Endothelial cell of umbilical vein (primary cell): ENCODE measurements around the gene BCL11B. TPM values are rescaled to one million over a fixed set of nuclear protein-coding genes. Genes with fewer than 3 reads are reported as not detected.

Experiments
- BruUV-seq: library from RNA; stranded (reverse); fragments of 400-500 nt; replicated peaks from 2 replicates; lab custom pipeline; 2021; lab: Mats Ljungman, UMichigan
- CTCF ChIA-PET: fragments of 300-600, 350-600 bp; sonication (Branson Sonifier 250); formaldehyde crosslinking; loops from one replicate; lab custom pipeline; 2021; ENCODE audit warnings: antibody characterized with exemption, inconsistent platforms; lab: Charles Lee
- POLR2A ChIA-PET: fragments of 300-600, 350-600 bp; sonication (Branson Sonifier 250); formaldehyde crosslinking; loops from one replicate; lab custom pipeline; 2021; ENCODE audit warnings: antibody characterized with exemption, inconsistent platforms; lab: Charles Lee
- DNase-seq: peaks from one replicate; pipeline ENCODE4 v3.0.0-alpha.2; 2011; ENCODE audit warnings: low read depth, low spot score
- FAIRE-seq: peaks from 2 replicates; lab custom pipeline; 2011; peaks lifted over from hg19 to GRCh38; lab: Jason Lieb, UNC
- H2AFZ ChIP-seq: 2 replicates; pipeline ENCODE4 v1.6.0; 2012; ENCODE audit warnings: low read depth, low read length, control low read depth, inconsistent platforms
- H3K27ac ChIP-seq: 2 replicates; pipeline ENCODE4 v1.5.1; 2011; ENCODE audit warnings: low read depth, mild to moderate bottlenecking, control low read depth, low read length, moderate library complexity; ENCODE audit not compliant: insufficient read depth
- H3K27me3 ChIP-seq, 2 experiments: 2 replicates each; pipeline versions ENCODE4 v1.6.0 to v1.6.1; 2011; ENCODE audit warnings: low read length in 2 of 2, mixed read lengths in 1 of 2; ENCODE audit not compliant: control insufficient read depth in 2 of 2, insufficient read depth in 2 of 2
- H3K36me3 ChIP-seq, 2 experiments: 2 replicates in 1 of 2; 3 replicates in 1 of 2; pipeline ENCODE4 v1.5.1; 2011; ENCODE audit warnings: low read length in 2 of 2, mild to moderate bottlenecking in 1 of 2, moderate library complexity in 1 of 2; ENCODE audit not compliant: control insufficient read depth in 2 of 2, insufficient read depth in 2 of 2; ENCODE audit errors: extremely low read depth in 1 of 2
- H3K4me1 ChIP-seq: 3 replicates; pipeline ENCODE4 v1.5.1; 2011; ENCODE audit warnings: mild to moderate bottlenecking, low read length; ENCODE audit not compliant: control insufficient read depth, insufficient read depth; ENCODE audit errors: extremely low read depth
- H3K4me2 ChIP-seq: 2 replicates; pipeline ENCODE4 v1.6.1; 2011; ENCODE audit warnings: low read length, control low read depth, mixed read lengths; ENCODE audit not compliant: insufficient read depth
- H3K4me3 ChIP-seq, 3 experiments: fragments of 200-600 bp in 1 of 3; sonication (generic), shearing (Covaris generic) in 1 of 3; replicated peaks in 1 of 3; 2 replicates each; pipeline ENCODE4 v1.5.1; 2011 to 2016; ENCODE audit warnings: control low read depth in 3 of 3, low read length in 3 of 3, mild to moderate bottlenecking in 2 of 3, inconsistent platforms in 1 of 3, low read depth in 1 of 3, moderate library complexity in 1 of 3; ENCODE audit not compliant: insufficient read depth in 1 of 3
- H3K79me2 ChIP-seq: 2 replicates; pipeline ENCODE4 v1.6.0; 2012; ENCODE audit warnings: low read length, inconsistent platforms; ENCODE audit not compliant: control insufficient read depth, insufficient read depth
- H3K9ac ChIP-seq: replicated peaks from 2 replicates; pipeline ENCODE3; 2011; ENCODE audit warnings: low read length, control low read depth; ENCODE audit not compliant: insufficient read depth; ENCODE audit errors: extremely low read depth
- H3K9me1 ChIP-seq: replicated peaks from 3 replicates; pipeline ENCODE4 v1.6.0; 2011; ENCODE audit warnings: mild to moderate bottlenecking, low read length; ENCODE audit not compliant: control insufficient read depth, insufficient read depth; ENCODE audit errors: extremely low read depth
- H3K9me3 ChIP-seq: replicated peaks from 2 replicates; pipeline ENCODE4 v1.5.1; 2012; ENCODE audit warnings: low read length, inconsistent platforms; ENCODE audit not compliant: control insufficient read depth, insufficient read depth
- H4K20me1 ChIP-seq: replicated peaks from 2 replicates; pipeline ENCODE3; 2011; ENCODE audit warnings: mild to moderate bottlenecking, low read length; ENCODE audit not compliant: control insufficient read depth, insufficient read depth; ENCODE audit errors: extremely low read depth
- CTCF ChIP-seq, 2 donors: IDR thresholded peaks; 1 replicate in 1 of 2; 2 replicates in 1 of 2; pipeline ENCODE4 v1.5.1; 2011; ENCODE audit warnings: low read length in 2 of 2, mild to moderate bottlenecking in 2 of 2, moderate library complexity in 2 of 2, control low read depth in 1 of 2, inconsistent platforms in 1 of 2, low read depth in 1 of 2; ENCODE audit not compliant: insufficient read depth in 1 of 2; ENCODE audit errors: extremely low read depth in 1 of 2
- EZH2 ChIP-seq: IDR thresholded peaks from 2 replicates; pipeline ENCODE4 v1.6.1; 2012; ENCODE audit warnings: borderline replicate concordance, low read depth, mild to moderate bottlenecking, moderate library complexity, low read length, inconsistent platforms; ENCODE audit not compliant: severe bottlenecking
- FOS ChIP-seq: IDR thresholded peaks from 2 replicates; pipeline ENCODE4 v1.6.1; 2011; ENCODE audit warnings: mild to moderate bottlenecking, low read length, moderate library complexity, borderline replicate concordance; ENCODE audit not compliant: insufficient read depth
- GATA2 ChIP-seq: IDR thresholded peaks from 2 replicates; pipeline ENCODE4 v1.7.0; 2011; ENCODE audit warnings: low read depth, mild to moderate bottlenecking, moderate library complexity, mixed read lengths, low read length; ENCODE audit not compliant: insufficient read length, insufficient read depth
- JUN ChIP-seq: IDR thresholded peaks from 2 replicates; pipeline ENCODE4 v1.6.1; 2011; ENCODE audit warnings: borderline replicate concordance, low read depth; ENCODE audit not compliant: insufficient read length, insufficient read depth
- MAX ChIP-seq: IDR thresholded peaks from 2 replicates; pipeline ENCODE4 v1.6.1; 2011; ENCODE audit not compliant: insufficient read depth, insufficient read length
- MYC ChIP-seq: IDR thresholded peaks from one replicate; pipeline ENCODE4 v1.6.1; 2011; ENCODE audit warnings: mild to moderate bottlenecking, low read depth, low read length
- POLR2A ChIP-seq: IDR thresholded peaks from 2 replicates; pipeline ENCODE4 v1.6.1; 2012; ENCODE audit warnings: low read depth, mild to moderate bottlenecking, control low read depth, low read length
- POLR2AphosphoS5 ChIP-seq: IDR thresholded peaks from 2 replicates; pipeline ENCODE4 v1.6.1; 2012; ENCODE audit warnings: low read depth, mild to moderate bottlenecking, control low read depth, low read length, moderate library complexity; ENCODE audit not compliant: insufficient read depth
- dilution Hi-C: fragments of 300-500 bp; cut with MboI; formaldehyde crosslinking; loops from one replicate; pipeline ENCODE4 v1.15.0; 2019; ENCODE audit warnings: low sequenced_read_pairs; ENCODE audit not compliant: extremely low pct_ligation_motif_present
- intact Hi-C: fragments of 100-400 bp; cut with micrococcal nuclease; formaldehyde crosslinking; loops from one replicate; pipeline ENCODE4 v1.10.0; 2022
- polyA plus RNA-seq, 4 experiments: library from polyadenylated mRNA; depleted of rRNA in 3 of 4; stranded (reverse) in 3 of 4; unstranded in 1 of 4; fragments of >200 nt; gene quantifications; 2 replicates each; pipeline versions ENCODE4 v1.2.1 to v1.2.3, GENCODE V29; 2011 to 2012; ENCODE audit warnings: missing spikeins in 1 of 4
- total RNA-seq: library from RNA; stranded (reverse); gene quantifications from 2 replicates; pipeline ENCODE4 v1.2.3, GENCODE V29; 2021

Gene BCL11B
- total and polyA plus RNA-seq, 2 donors (not counting 3 experiments of a cell fraction or from before 2014, with no cell fraction given): 0.03 to 0.07 TPM

GRCh38 chr14:99125113-99125512, 146.9 kb downstream of the BCL11B start:
- no peaks in the 10 kb centered on the region for H3K27me3 ChIP-seq
- no peak for TF ChIP-seq POLR2AphosphoS5

GRCh38 chr14:99124482-99125105, 147.4 kb downstream of the BCL11B start:
- no TSS peak for BruUV-seq
- Histone ChIP-seq H3K4me1 (no peaks in the 10 kb centered on the region), H3K27me3 (no peaks in the 10 kb centered on the region), H3K9ac (no peak overlapping the region), H3K4me3 (no peak overlapping the region), H3K36me3 (no peaks in the 10 kb centered on the region), H2AFZ (no peak overlapping the region), H4K20me1 (no peaks in the 10 kb centered on the region), H3K79me2 (no peaks in the 10 kb centered on the region), H3K27ac (no peak overlapping the region), H3K9me1 (no peaks in the 10 kb centered on the region), H3K9me3 (no peaks in the 10 kb centered on the region), H3K4me2 (no peak overlapping the region)
- intact Hi-C loops (no loop called here), dilution Hi-C loops (no loop called here)
- FAIRE-seq (no peak), DNase-seq (no peak)
- no peak for TF ChIP-seq GATA2
- TF ChIP-seq POLR2A: no peak
- no peak for TF ChIP-seq FOS
- no peak for TF ChIP-seq POLR2AphosphoS5
- TF ChIP-seq JUN: no peak
- TF ChIP-seq CTCF (IDR thresholded peaks at IDR 0.05; ENCODE audit: extremely low read depth in 1 of 2, insufficient read depth in 1 of 2, low read depth in 1 of 2, low read length in 2 of 2): no peak
- no peak for TF ChIP-seq MAX
- no peak for TF ChIP-seq MYC
- no peak for TF ChIP-seq EZH2
- CTCF ChIA-PET: no interaction called here
- POLR2A ChIA-PET: no interaction called here

More at GRCh38 chr14:99125113-99125512, 146.9 kb downstream of the BCL11B start:
- no peak overlapping the region for H3K27ac ChIP-seq
- FAIRE-seq (no peak), DNase-seq (no peak)
- H2AFZ ChIP-seq: no peak overlapping the region
- dilution Hi-C loops: no loop called here
- H3K9ac ChIP-seq: no peak overlapping the region
- H3K9me1 ChIP-seq: no peaks in the 10 kb centered on the region
- POLR2A ChIA-PET: no interaction called here
- no peaks in the 10 kb centered on the region for H4K20me1 ChIP-seq
- no peaks in the 10 kb centered on the region for H3K36me3 ChIP-seq
- CTCF ChIA-PET: no interaction called here
- intact Hi-C loops: no loop called here
- no peaks in the 10 kb centered on the region for H3K79me2 ChIP-seq
- no TSS peak for BruUV-seq
- H3K9me3 ChIP-seq: no peaks in the 10 kb centered on the region
- H3K4me3 ChIP-seq: no peak overlapping the region
- no peak overlapping the region for H3K4me2 ChIP-seq
- H3K4me1 ChIP-seq: no peaks in the 10 kb centered on the region
